Keratinocyte (primary cell): ENCODE results near the gene RANBP10. TPM values are rescaled to one million over a fixed set of nuclear protein-coding genes. Genes with fewer than 3 reads are reported as not detected.

ENCODE experiments used
- DNase-seq: peaks from one replicate; pipeline ENCODE4 v3.0.0-alpha.2; 2011; ENCODE audit warnings: low read depth, missing footprints, low spot score
- FAIRE-seq: peaks from 2 replicates; lab custom pipeline; 2011; peaks lifted over from hg19 to GRCh38; lab: Jason Lieb, UNC
- H2AFZ ChIP-seq: 2 replicates; pipeline ENCODE4 v1.6.0; 2012; ENCODE audit warnings: low read length, control low read depth, inconsistent platforms; ENCODE audit not compliant: control insufficient read depth
- H3K27ac ChIP-seq: 2 replicates; pipeline ENCODE4 v1.5.1; 2011; ENCODE audit warnings: low read length; ENCODE audit not compliant: control insufficient read depth, insufficient read depth
- H3K27me3 ChIP-seq: 3 replicates; pipeline ENCODE4 v1.6.0; 2011; ENCODE audit warnings: low read length; ENCODE audit not compliant: control insufficient read depth, insufficient read depth; ENCODE audit errors: extremely low read depth
- H3K36me3 ChIP-seq, 2 experiments: 2 replicates in 1 of 2; 3 replicates in 1 of 2; pipeline ENCODE4 v1.5.1; 2011; ENCODE audit warnings: low read length in 2 of 2, mild to moderate bottlenecking in 1 of 2; ENCODE audit not compliant: control insufficient read depth in 2 of 2, insufficient read depth in 2 of 2; ENCODE audit errors: extremely low read depth in 1 of 2
- H3K4me1 ChIP-seq: 3 replicates; pipeline ENCODE4 v1.5.1; 2011; ENCODE audit warnings: low read length; ENCODE audit not compliant: control insufficient read depth, insufficient read depth; ENCODE audit errors: extremely low read depth
- H3K4me2 ChIP-seq: 3 replicates; pipeline ENCODE4 v1.6.0; 2011; ENCODE audit warnings: low read depth, low read length; ENCODE audit not compliant: control insufficient read depth, insufficient read depth; ENCODE audit errors: extremely low read depth
- H3K4me3 ChIP-seq, 3 experiments: fragments of 200-600 bp in 1 of 3; sonication (generic) in 1 of 3; 2 replicates in 2 of 3; 3 replicates in 1 of 3; pipeline ENCODE4 v1.5.1; 2011 to 2016; ENCODE audit warnings: low read length in 3 of 3, mild to moderate bottlenecking in 3 of 3, control low read depth in 2 of 3, inconsistent platforms in 1 of 3, low read depth in 1 of 3, mixed read lengths in 1 of 3, mixed run types in 1 of 3, moderate library complexity in 1 of 3; ENCODE audit not compliant: control insufficient read depth in 2 of 3, insufficient read depth in 2 of 3; ENCODE audit errors: extremely low read depth in 1 of 3
- H3K79me2 ChIP-seq: 2 replicates; pipeline ENCODE4 v1.6.0; 2012; ENCODE audit warnings: low read length; ENCODE audit not compliant: control insufficient read depth, insufficient read depth
- H3K9ac ChIP-seq: 3 replicates; pipeline ENCODE4 v1.6.0; 2011; ENCODE audit warnings: low read length; ENCODE audit not compliant: control insufficient read depth, insufficient read depth; ENCODE audit errors: extremely low read depth
- H3K9me1 ChIP-seq: 3 replicates; pipeline ENCODE4 v1.6.0; 2011; ENCODE audit warnings: low read length; ENCODE audit not compliant: control insufficient read depth, insufficient read depth; ENCODE audit errors: extremely low read depth
- H3K9me3 ChIP-seq: 2 replicates; pipeline ENCODE4 v1.5.1; 2012; ENCODE audit warnings: low read depth, low read length; ENCODE audit not compliant: control insufficient read depth
- H4K20me1 ChIP-seq: 3 replicates; pipeline ENCODE4 v1.6.0; 2011; ENCODE audit warnings: low read length; ENCODE audit not compliant: control insufficient read depth, insufficient read depth; ENCODE audit errors: extremely low read depth
- EZH2 ChIP-seq: IDR thresholded peaks from one replicate; pipeline ENCODE4 v1.6.1; 2012; ENCODE audit warnings: inconsistent platforms, mild to moderate bottlenecking, low read length, moderate library complexity
- dilution Hi-C: fragments of 300-500 bp; cut with MboI; formaldehyde crosslinking; loops from one replicate; pipeline ENCODE4 v1.7.0; 2020; ENCODE audit warnings: low sequenced_read_pairs; ENCODE audit not compliant: extremely low pct_ligation_motif_present
- polyA plus RNA-seq, 5 experiments: library from polyadenylated mRNA; depleted of rRNA in 3 of 5; stranded (reverse) in 3 of 5; stranded (forward) in 1 of 5; unstranded in 1 of 5; fragments of >200 nt; gene quantifications; 1 replicate in 1 of 5; 2 replicates in 3 of 5; 3 replicates in 1 of 5; pipeline versions ENCODE4 v1.2.1 to v1.2.3, GENCODE V29; 2011 to 2012; ENCODE audit warnings: missing spikeins in 2 of 5, low read depth in 1 of 5, low replicate concordance in 1 of 5
- TF ChIP-seq, protein P1 (sequence below), 3 experiments: IDR thresholded peaks in 1 of 3; conservative IDR thresholded peaks in 1 of 3; optimal IDR thresholded peaks in 1 of 3; 2 replicates in 2 of 3; 3 replicates in 1 of 3; pipeline versions ENCODE3 to v1.5.1; 2011; ENCODE audit warnings: low read length in 3 of 3, mild to moderate bottlenecking in 3 of 3, moderate library complexity in 2 of 3, control low read depth in 1 of 3, inconsistent platforms in 1 of 3; ENCODE audit not compliant: insufficient read depth in 2 of 3; ENCODE audit errors: extremely low read depth in 1 of 3

Gene RANBP10
- polyA plus RNA-seq, 1 donor (not counting 4 experiments of a cell fraction or from before 2014, with no cell fraction given) = 9.5 TPM

DNA sequence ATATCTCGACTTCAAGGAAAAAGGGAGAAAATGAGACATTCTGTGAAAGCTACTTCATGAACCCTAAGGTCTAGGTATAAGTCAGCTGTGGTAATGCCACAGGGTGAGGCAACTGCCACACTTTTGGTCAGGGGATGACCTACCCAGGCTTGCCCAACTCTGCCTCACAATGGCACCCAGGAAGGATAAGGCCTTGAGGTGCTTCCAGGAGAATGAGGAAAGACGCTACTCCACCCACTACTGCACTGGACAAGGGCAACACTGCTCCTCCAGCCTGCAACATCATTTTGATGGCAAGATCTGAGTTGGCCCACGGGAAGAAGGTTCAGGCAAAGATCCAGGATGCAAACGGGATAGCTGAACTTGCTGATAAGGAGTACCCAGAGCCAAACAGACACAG lies 65.2 kb downstream of the RANBP10 start:
- no peak for TF ChIP-seq EZH2
- dilution Hi-C loops = no loop called here
- Histone ChIP-seq H3K9me3 (no peaks in the 10 kb centered on the region), H3K36me3 (peaks cover 0 to 14% of the 10 kb centered on the region in 2 experiments), H3K79me2 (no peaks in the 10 kb centered on the region), H3K4me3 (no peak overlapping the region), H4K20me1 (no peaks in the 10 kb centered on the region), H3K4me1 (no peaks in the 10 kb centered on the region), H3K4me2 (no peak overlapping the region), H3K9ac (no peak overlapping the region), H3K27me3 (no peaks in the 10 kb centered on the region), H3K27ac (no peak overlapping the region), H2AFZ (no peak overlapping the region), H3K9me1 (no peaks in the 10 kb centered on the region)
- FAIRE-seq (no peak), DNase-seq (no peak)

- H3K27me3 ChIP-seq = no peaks in the 10 kb centered on the region
- no peaks in the 10 kb centered on the region for H3K79me2 ChIP-seq
- H3K27ac ChIP-seq = no peak overlapping the region
- DNase-seq = no peak
- no peaks in the 10 kb centered on the region for H3K9me1 ChIP-seq
- no peaks in the 10 kb centered on the region for H3K9me3 ChIP-seq
- H3K4me2 ChIP-seq = no peak overlapping the region
- peaks cover 0 to 14% of the 10 kb centered on the region in 2 experiments for H3K36me3 ChIP-seq
- no peak for FAIRE-seq
- H4K20me1 ChIP-seq = no peaks in the 10 kb centered on the region
- H3K4me1 ChIP-seq = no peaks in the 10 kb centered on the region
- H3K4me3 ChIP-seq = no peak overlapping the region
- TF ChIP-seq, protein P1, sequence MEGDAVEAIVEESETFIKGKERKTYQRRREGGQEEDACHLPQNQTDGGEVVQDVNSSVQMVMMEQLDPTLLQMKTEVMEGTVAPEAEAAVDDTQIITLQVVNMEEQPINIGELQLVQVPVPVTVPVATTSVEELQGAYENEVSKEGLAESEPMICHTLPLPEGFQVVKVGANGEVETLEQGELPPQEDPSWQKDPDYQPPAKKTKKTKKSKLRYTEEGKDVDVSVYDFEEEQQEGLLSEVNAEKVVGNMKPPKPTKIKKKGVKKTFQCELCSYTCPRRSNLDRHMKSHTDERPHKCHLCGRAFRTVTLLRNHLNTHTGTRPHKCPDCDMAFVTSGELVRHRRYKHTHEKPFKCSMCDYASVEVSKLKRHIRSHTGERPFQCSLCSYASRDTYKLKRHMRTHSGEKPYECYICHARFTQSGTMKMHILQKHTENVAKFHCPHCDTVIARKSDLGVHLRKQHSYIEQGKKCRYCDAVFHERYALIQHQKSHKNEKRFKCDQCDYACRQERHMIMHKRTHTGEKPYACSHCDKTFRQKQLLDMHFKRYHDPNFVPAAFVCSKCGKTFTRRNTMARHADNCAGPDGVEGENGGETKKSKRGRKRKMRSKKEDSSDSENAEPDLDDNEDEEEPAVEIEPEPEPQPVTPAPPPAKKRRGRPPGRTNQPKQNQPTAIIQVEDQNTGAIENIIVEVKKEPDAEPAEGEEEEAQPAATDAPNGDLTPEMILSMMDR (optimal IDR thresholded peaks at IDR 0.05 in 1 of 3, IDR thresholded peaks at IDR 0.05 in 1 of 3, conservative IDR thresholded peaks at IDR 0.05 in 1 of 3; ENCODE audit: extremely low read depth in 1 of 3, insufficient read depth in 2 of 3, low read length in 3 of 3) = no peak
- no peak for TF ChIP-seq EZH2
- H3K9ac ChIP-seq = no peak overlapping the region
- dilution Hi-C loops = no loop called here
- H2AFZ ChIP-seq = no peak overlapping the region
Observed at GRCh38 chr16:67740391-67740790, 66.0 kb downstream of the RANBP10 start.

- H3K9ac ChIP-seq = no peak overlapping the region
- H3K36me3 ChIP-seq = peaks cover 8 to 11% of the 10 kb centered on the region in 2 experiments
- no peaks in the 10 kb centered on the region for H3K9me1 ChIP-seq
- dilution Hi-C loops = no loop called here
- TF ChIP-seq, protein P1 (optimal IDR thresholded peaks at IDR 0.05 in 1 of 3, IDR thresholded peaks at IDR 0.05 in 1 of 3, conservative IDR thresholded peaks at IDR 0.05 in 1 of 3; ENCODE audit: extremely low read depth in 1 of 3, insufficient read depth in 2 of 3, low read length in 3 of 3) = no peak
- no peak for TF ChIP-seq EZH2
- H3K4me2 ChIP-seq = no peak overlapping the region
- no peak overlapping the region for H3K4me3 ChIP-seq
- no peak overlapping the region for H3K27ac ChIP-seq
- H3K9me3 ChIP-seq = no peaks in the 10 kb centered on the region
- H2AFZ ChIP-seq = no peak overlapping the region
- no peaks in the 10 kb centered on the region for H3K79me2 ChIP-seq
- no peaks in the 10 kb centered on the region for H3K27me3 ChIP-seq
- DNase-seq (no peak), FAIRE-seq (no peak)
- H4K20me1 ChIP-seq = no peaks in the 10 kb centered on the region
- H3K4me1 ChIP-seq = no peaks in the 10 kb centered on the region
Observed at GRCh38 chr16:67736858-67737257, 69.5 kb downstream of the RANBP10 start.
